H9 (cell line): ENCODE results near the gene DNLZ. TPM values are rescaled to one million over a fixed set of nuclear protein-coding genes. Genes with fewer than 3 reads are reported as not detected.

ENCODE experiments used
- DNase-seq: peaks from one replicate; pipeline ENCODE4 v3.0.0-alpha.2; 2017
- H2AFZ ChIP-seq: one replicate; pipeline ENCODE4 v1.6.1; 2013; ENCODE audit warnings: mild to moderate bottlenecking, low read length, control low read depth, moderate library complexity
- H2AK5ac ChIP-seq: 2 replicates; pipeline ENCODE4 v1.6.1; 2013; ENCODE audit warnings: low read length, control low read depth, mixed read lengths; ENCODE audit not compliant: insufficient read length
- H2BK120ac ChIP-seq: one replicate; pipeline ENCODE4 v1.6.1; 2013; ENCODE audit warnings: low read depth, mild to moderate bottlenecking, low read length, control low read depth, inconsistent platforms; ENCODE audit not compliant: poor library complexity, severe bottlenecking
- H2BK12ac ChIP-seq: 2 replicates; pipeline ENCODE4 v1.6.1; 2013; ENCODE audit warnings: low read length, control low read depth, mixed read lengths, low read depth; ENCODE audit not compliant: insufficient read length
- H2BK15ac ChIP-seq: 2 replicates; pipeline ENCODE4 v1.6.1; 2013; ENCODE audit warnings: low read depth, low read length, control low read depth
- H2BK20ac ChIP-seq: one replicate; pipeline ENCODE4 v1.6.1; 2013; ENCODE audit warnings: low read depth, mild to moderate bottlenecking, low read length, control low read depth, inconsistent platforms; ENCODE audit not compliant: poor library complexity, severe bottlenecking
- H2BK5ac ChIP-seq: 2 replicates; pipeline ENCODE4 v1.6.1; 2013; ENCODE audit warnings: low read length, control low read depth, mixed read lengths; ENCODE audit not compliant: insufficient read length
- H3K14ac ChIP-seq: 2 replicates; pipeline ENCODE4 v1.6.1; 2013; ENCODE audit warnings: low read length, control low read depth; ENCODE audit not compliant: insufficient read depth
- H3K18ac ChIP-seq: 2 replicates; pipeline ENCODE4 v1.6.1; 2013; ENCODE audit warnings: low read depth, mild to moderate bottlenecking, mixed read lengths, low read length, control low read depth; ENCODE audit not compliant: insufficient read length
- H3K23ac ChIP-seq: 2 replicates; pipeline ENCODE4 v1.6.1; 2013; ENCODE audit warnings: low read length, control low read depth, mixed read lengths, low read depth; ENCODE audit not compliant: insufficient read length
- H3K23me2 ChIP-seq: 2 replicates; pipeline ENCODE4 v1.6.1; 2013; ENCODE audit warnings: low read depth, mild to moderate bottlenecking, mixed read lengths, low read length, control low read depth; ENCODE audit not compliant: insufficient read length, poor library complexity, severe bottlenecking
- H3K27ac ChIP-seq: 2 replicates; pipeline ENCODE4 v1.5.1; 2013; ENCODE audit warnings: low read length, control low read depth, mixed read lengths, low read depth; ENCODE audit not compliant: insufficient read length
- H3K27me3 ChIP-seq: 2 replicates; pipeline ENCODE4 v1.6.1; 2013; ENCODE audit warnings: low read length, control low read depth, inconsistent platforms; ENCODE audit not compliant: insufficient read depth
- H3K4ac ChIP-seq: 2 replicates; pipeline ENCODE4 v1.6.1; 2013; ENCODE audit warnings: low read depth, mild to moderate bottlenecking, control low read depth, inconsistent platforms, low read length, moderate library complexity
- H3K4me1 ChIP-seq: 2 replicates; pipeline ENCODE4 v1.6.1; 2013; ENCODE audit warnings: low read length, control low read depth, inconsistent platforms; ENCODE audit not compliant: insufficient read depth
- H3K4me2 ChIP-seq: 2 replicates; pipeline ENCODE4 v1.6.1; 2013; ENCODE audit warnings: low read length, control low read depth, mixed read lengths; ENCODE audit not compliant: insufficient read length, insufficient read depth
- H3K56ac ChIP-seq: 2 replicates; pipeline ENCODE4 v1.6.1; 2013; ENCODE audit warnings: low read depth, mild to moderate bottlenecking, mixed read lengths, low read length, control low read depth; ENCODE audit not compliant: insufficient read length
- H3K79me1 ChIP-seq: 2 replicates; pipeline ENCODE4 v1.6.1; 2013; ENCODE audit warnings: low read depth, mild to moderate bottlenecking, moderate library complexity, low read length, control low read depth, inconsistent platforms; ENCODE audit not compliant: insufficient read depth, poor library complexity, severe bottlenecking
- H3K79me2 ChIP-seq: 2 replicates; pipeline ENCODE4 v1.6.1; 2013; ENCODE audit warnings: low read length, control low read depth, inconsistent platforms; ENCODE audit not compliant: insufficient read depth
- H3K9ac ChIP-seq: 2 replicates; pipeline ENCODE4 v1.6.1; 2013; ENCODE audit warnings: low read length, control low read depth, mixed read lengths; ENCODE audit not compliant: insufficient read length; ENCODE audit errors: extremely low read depth
- H3K9me3 ChIP-seq: one replicate; pipeline ENCODE4 v1.6.1; 2013; ENCODE audit warnings: low read depth, low read length, inconsistent platforms; ENCODE audit not compliant: control insufficient read depth
- H3T11ph ChIP-seq: one replicate; pipeline ENCODE4 v1.6.1; 2013; ENCODE audit warnings: mild to moderate bottlenecking, low read length, control low read depth, inconsistent platforms
- H4K20me1 ChIP-seq: one replicate; pipeline ENCODE4 v1.6.1; 2013; ENCODE audit not compliant: control insufficient read depth, insufficient read length, insufficient read depth
- H4K5ac ChIP-seq: 2 replicates; pipeline ENCODE4 v1.6.1; 2013; ENCODE audit warnings: low read depth, mild to moderate bottlenecking, mixed read lengths, low read length, control low read depth; ENCODE audit not compliant: insufficient read length
- H4K8ac ChIP-seq: replicated peaks from 2 replicates; pipeline ENCODE4 v1.6.1; 2013; ENCODE audit warnings: low read length, control low read depth, mixed read lengths, low read depth; ENCODE audit not compliant: insufficient read length
- H4K91ac ChIP-seq: 2 replicates; pipeline ENCODE4 v1.6.1; 2013; ENCODE audit warnings: low read depth, mild to moderate bottlenecking, moderate library complexity, mixed read lengths, low read length, control low read depth; ENCODE audit not compliant: insufficient read length
- H3K27ac Mint-ChIP-seq, 3 experiments: 2 replicates in 2 of 3; 3 replicates in 1 of 3; pipeline ENCODE4 v1.8.0; 2020 to 2021; ENCODE audit warnings: mixed read lengths in 3 of 3, mild to moderate bottlenecking in 1 of 3, moderate library complexity in 1 of 3
- H3K27me3 Mint-ChIP-seq: 2 replicates; pipeline ENCODE4 v1.8.0; 2021; ENCODE audit warnings: low read depth, mild to moderate bottlenecking, moderate library complexity, mixed read lengths
- H3K36me3 Mint-ChIP-seq, 3 experiments: 2 replicates in 2 of 3; 3 replicates in 1 of 3; pipeline ENCODE4 v1.8.0; 2020 to 2021; ENCODE audit warnings: low read depth in 3 of 3, mixed read lengths in 3 of 3; ENCODE audit not compliant: insufficient read depth in 1 of 3
- H3K4me1 Mint-ChIP-seq, 2 experiments: 2 replicates each; pipeline ENCODE4 v1.8.0; 2020; ENCODE audit warnings: mixed read lengths in 2 of 2
- H3K4me3 Mint-ChIP-seq, 2 experiments: 2 replicates in 1 of 2; 3 replicates in 1 of 2; pipeline ENCODE4 v1.8.0; 2020 to 2021; ENCODE audit warnings: mild to moderate bottlenecking in 2 of 2, mixed read lengths in 2 of 2, moderate library complexity in 1 of 2
- H3K9me3 Mint-ChIP-seq, 2 experiments: 2 replicates in 1 of 2; 3 replicates in 1 of 2; pipeline ENCODE4 v1.8.0; 2020; ENCODE audit warnings: mild to moderate bottlenecking in 2 of 2, mixed read lengths in 2 of 2, moderate library complexity in 1 of 2
- CTCF ChIP-seq: fragments of 200-600 bp; sonication (generic); conservative IDR thresholded peaks from 3 replicates; pipeline ENCODE4 v1.8.0; 2021; ENCODE audit warnings: antibody characterized with exemption, mild to moderate bottlenecking
- WGBS: extraction: QIAGEN DNeasy Blood & Tissue Kit; methylation state at CpG from one replicate; pipeline ENCODE4 v1.1.7; 2013; ENCODE audit warnings: missing lambda C conversion rate, low lambda C conversion rate, mixed read lengths; ENCODE audit not compliant: insufficient read length; ENCODE audit errors: extremely low coverage; 5-methylcytosine and 5-hydroxymethylcytosine counted together
- total RNA-seq: library from RNA; stranded (reverse); gene quantifications from 2 replicates; pipeline ENCODE4 v1.2.1, GENCODE V29; 2021

Gene DNLZ
- total RNA-seq, 1 experiment from 2014 or later, result 24.8 TPM

- Mint-ChIP-seq H3K4me3 (no peak overlapping the region), H3K27me3 (no peaks in the 10 kb centered on the region), H3K4me1 (peaks cover 2 to 9% of the 10 kb centered on the region in 2 experiments; a peak in 1 of 4 replicates), H3K27ac (no peak overlapping the region), H3K36me3 (no peaks in the 10 kb centered on the region; a peak in 1 of 7 replicates), H3K9me3 (no peaks in the 10 kb centered on the region)
- no peak overlapping the region for H3K14ac ChIP-seq
- no peak overlapping the region for H3T11ph ChIP-seq
- no peak overlapping the region for H2BK15ac ChIP-seq
- no peak overlapping the region for H2BK20ac ChIP-seq
- no peak overlapping the region for H3K4ac ChIP-seq
- H2BK5ac ChIP-seq, result no peak overlapping the region
- H2AK5ac ChIP-seq, result no peak overlapping the region
- no peak overlapping the region for H3K56ac ChIP-seq
- no peaks in the 10 kb centered on the region for H3K79me1 ChIP-seq
- H3K9me3 ChIP-seq, result no peaks in the 10 kb centered on the region
- no peak overlapping the region for H2BK12ac ChIP-seq
- H3K4me1 ChIP-seq, result no peaks in the 10 kb centered on the region
- no peak overlapping the region for H2AFZ ChIP-seq
- no peak for DNase-seq
- no peak overlapping the region for H4K5ac ChIP-seq
- H4K8ac ChIP-seq, result no peak overlapping the region
- no peak overlapping the region for H3K4me2 ChIP-seq
- no peak overlapping the region for H2BK120ac ChIP-seq
- WGBS, result no CpG with 5 or more reads among the region's 30 CpGs
- TF ChIP-seq CTCF, result no peak
- no peak overlapping the region for H3K18ac ChIP-seq
- H3K9ac ChIP-seq, result no peak overlapping the region
- no peaks in the 10 kb centered on the region for H3K27me3 ChIP-seq
- H3K79me2 ChIP-seq, result no peaks in the 10 kb centered on the region
- H3K23me2 ChIP-seq, result no peaks in the 10 kb centered on the region
- H4K20me1 ChIP-seq, result no peaks in the 10 kb centered on the region
- no peak overlapping the region for H3K27ac ChIP-seq
- H3K23ac ChIP-seq, result no peak overlapping the region
- no peak overlapping the region for H4K91ac ChIP-seq
Observed at GRCh38 chr9:136336156-136336870, 27.2 kb downstream of the DNLZ start.
